Measurements from ENCODE around the gene AFF3.

DNA sequence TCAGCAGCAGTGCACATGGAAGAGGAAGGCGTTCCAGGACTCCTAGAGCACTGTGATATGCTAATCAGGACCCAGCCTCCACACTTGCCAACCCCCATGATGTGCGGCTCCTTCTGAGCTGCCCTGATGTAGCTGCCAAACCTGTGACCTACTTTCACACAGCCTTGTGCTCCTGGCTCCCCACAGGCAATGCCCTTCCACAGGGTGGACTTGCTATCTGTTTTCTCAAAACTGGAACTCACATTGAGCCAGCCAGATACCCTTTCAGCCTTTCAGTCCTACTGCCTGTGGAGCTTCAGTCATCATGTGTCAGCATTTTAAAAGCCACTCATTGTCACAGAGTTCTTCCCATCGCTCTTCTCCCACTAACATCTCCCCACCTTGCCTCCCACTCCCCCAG lies 181.6 kb downstream of the AFF3 start:
- TF ChIP-seq, protein P1, sequence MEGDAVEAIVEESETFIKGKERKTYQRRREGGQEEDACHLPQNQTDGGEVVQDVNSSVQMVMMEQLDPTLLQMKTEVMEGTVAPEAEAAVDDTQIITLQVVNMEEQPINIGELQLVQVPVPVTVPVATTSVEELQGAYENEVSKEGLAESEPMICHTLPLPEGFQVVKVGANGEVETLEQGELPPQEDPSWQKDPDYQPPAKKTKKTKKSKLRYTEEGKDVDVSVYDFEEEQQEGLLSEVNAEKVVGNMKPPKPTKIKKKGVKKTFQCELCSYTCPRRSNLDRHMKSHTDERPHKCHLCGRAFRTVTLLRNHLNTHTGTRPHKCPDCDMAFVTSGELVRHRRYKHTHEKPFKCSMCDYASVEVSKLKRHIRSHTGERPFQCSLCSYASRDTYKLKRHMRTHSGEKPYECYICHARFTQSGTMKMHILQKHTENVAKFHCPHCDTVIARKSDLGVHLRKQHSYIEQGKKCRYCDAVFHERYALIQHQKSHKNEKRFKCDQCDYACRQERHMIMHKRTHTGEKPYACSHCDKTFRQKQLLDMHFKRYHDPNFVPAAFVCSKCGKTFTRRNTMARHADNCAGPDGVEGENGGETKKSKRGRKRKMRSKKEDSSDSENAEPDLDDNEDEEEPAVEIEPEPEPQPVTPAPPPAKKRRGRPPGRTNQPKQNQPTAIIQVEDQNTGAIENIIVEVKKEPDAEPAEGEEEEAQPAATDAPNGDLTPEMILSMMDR (IDR thresholded peaks at IDR 0.05; ENCODE audit: low read depth, low read length), result no peak
- no peak for TF ChIP-seq EZH2phosphoT487 (IDR thresholded peaks at IDR 0.05; ENCODE audit: low read depth)
